ENCODE data around the gene C14orf180.

DNA sequence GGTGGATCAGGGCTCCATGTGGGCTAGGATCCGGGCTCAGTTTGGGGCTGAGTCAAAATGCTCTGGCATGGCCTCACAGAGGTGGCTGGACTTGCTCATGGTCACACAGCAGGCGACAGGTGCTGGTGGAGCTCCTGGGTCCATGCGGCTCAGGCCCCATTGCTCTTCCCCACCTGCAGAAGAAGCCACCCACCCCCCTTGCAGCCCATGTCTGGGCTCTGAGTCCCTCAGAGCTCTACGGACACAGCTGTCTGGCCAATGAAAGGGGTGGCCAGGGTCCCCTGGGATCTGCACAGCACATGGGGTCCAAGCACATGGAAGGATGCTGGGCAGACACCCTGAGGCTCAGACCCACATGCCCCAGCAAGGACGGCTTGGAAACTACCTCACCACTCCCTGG is 17.0 kb upstream of the C14orf180 start:
- no peak for TF ChIP-seq POLR2AphosphoS5 (IDR thresholded peaks at IDR 0.05; ENCODE audit: low read depth, low read length)
- TF ChIP-seq, protein P1, sequence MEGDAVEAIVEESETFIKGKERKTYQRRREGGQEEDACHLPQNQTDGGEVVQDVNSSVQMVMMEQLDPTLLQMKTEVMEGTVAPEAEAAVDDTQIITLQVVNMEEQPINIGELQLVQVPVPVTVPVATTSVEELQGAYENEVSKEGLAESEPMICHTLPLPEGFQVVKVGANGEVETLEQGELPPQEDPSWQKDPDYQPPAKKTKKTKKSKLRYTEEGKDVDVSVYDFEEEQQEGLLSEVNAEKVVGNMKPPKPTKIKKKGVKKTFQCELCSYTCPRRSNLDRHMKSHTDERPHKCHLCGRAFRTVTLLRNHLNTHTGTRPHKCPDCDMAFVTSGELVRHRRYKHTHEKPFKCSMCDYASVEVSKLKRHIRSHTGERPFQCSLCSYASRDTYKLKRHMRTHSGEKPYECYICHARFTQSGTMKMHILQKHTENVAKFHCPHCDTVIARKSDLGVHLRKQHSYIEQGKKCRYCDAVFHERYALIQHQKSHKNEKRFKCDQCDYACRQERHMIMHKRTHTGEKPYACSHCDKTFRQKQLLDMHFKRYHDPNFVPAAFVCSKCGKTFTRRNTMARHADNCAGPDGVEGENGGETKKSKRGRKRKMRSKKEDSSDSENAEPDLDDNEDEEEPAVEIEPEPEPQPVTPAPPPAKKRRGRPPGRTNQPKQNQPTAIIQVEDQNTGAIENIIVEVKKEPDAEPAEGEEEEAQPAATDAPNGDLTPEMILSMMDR (IDR thresholded peaks at IDR 0.05): no peak
